GM18951 (cell line): Measurements from ENCODE around the gene ADCK1.
"Not testable (repeated sequence)": the region's sequence is repeated elsewhere in the genome, so short reads cannot be mapped to it uniquely, and the experiment has no call there.

Source experiments
- POLR2A ChIP-seq: IDR thresholded peaks from 4 replicates; pipeline ENCODE4 v1.6.1; 2011; ENCODE audit warnings: mild to moderate bottlenecking; ENCODE audit not compliant: insufficient read length, insufficient read depth; ENCODE audit errors: extremely low read depth
- in situ Hi-C: fragments of 300-500 bp; cut with MboI; formaldehyde crosslinking; loops from one replicate; pipeline ENCODE4 v1.12.0; 2022; ENCODE audit warnings: low sequenced_read_pairs, mixed read lengths, inconsistent platforms; ENCODE audit not compliant: unreplicated experiment

The ADCK1 gene

GRCh38 chr14:77908847-77909246 is 108.9 kb downstream of the ADCK1 start:
- no peak for TF ChIP-seq POLR2A
- in situ Hi-C loops, result no loop called here

DNA sequence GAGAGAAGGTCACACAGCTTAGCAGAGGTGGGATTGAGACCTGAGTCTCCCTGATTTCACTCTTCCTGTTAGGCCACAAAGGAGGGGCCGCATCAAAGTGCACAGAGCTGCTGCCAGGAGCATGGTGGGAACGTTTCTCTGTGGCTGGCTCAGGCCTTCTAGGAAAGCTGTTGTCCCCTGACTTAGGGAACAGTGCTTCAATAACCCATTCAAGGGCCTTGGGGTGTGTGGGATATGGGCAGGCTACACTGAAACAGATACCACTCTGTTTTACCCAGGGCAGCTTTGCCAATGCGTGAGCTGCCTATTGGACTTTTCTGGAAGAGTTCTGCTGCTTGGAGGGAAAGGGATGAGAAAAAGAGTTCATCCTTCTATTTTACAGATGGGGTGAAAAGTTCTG is 110.0 kb downstream of the ADCK1 start:
- no peak for TF ChIP-seq POLR2A
- in situ Hi-C loops, result no loop called here

DNA sequence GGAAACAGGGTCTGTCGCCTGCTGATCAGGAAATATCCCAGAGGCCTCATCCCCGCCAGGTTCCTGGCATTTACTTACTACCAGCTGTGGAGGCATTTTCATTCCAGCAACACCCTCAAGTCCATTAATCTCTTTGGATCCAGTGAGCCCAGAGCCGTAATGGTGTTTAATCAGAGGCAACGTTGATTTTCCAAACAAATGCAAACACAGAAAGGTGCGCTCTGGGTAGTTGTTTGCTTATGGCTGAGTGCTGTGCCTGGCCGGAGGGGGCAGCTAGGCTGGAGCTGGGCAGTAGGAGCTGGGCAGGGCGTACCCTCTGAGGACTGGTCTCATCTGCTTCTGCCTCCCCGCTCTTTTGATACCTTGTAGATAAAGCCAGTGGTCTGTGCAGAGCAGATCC is 110.6 kb downstream of the ADCK1 start:
- in situ Hi-C loops, result no loop called here
- no peak for TF ChIP-seq POLR2A

GRCh38 chr14:77911356-77911755 is 111.4 kb downstream of the ADCK1 start:
- in situ Hi-C loops, result no loop called here
- no peak for TF ChIP-seq POLR2A

GRCh38 chr14:77912754-77913556 is 113.0 kb downstream of the ADCK1 start:
- in situ Hi-C loops, result no loop called here
- TF ChIP-seq POLR2A, result no peak

- no peak for TF ChIP-seq POLR2A
- in situ Hi-C loops, result no loop called here
Observed at GRCh38 chr14:77914073-77914721, 114.3 kb downstream of the ADCK1 start.

DNA sequence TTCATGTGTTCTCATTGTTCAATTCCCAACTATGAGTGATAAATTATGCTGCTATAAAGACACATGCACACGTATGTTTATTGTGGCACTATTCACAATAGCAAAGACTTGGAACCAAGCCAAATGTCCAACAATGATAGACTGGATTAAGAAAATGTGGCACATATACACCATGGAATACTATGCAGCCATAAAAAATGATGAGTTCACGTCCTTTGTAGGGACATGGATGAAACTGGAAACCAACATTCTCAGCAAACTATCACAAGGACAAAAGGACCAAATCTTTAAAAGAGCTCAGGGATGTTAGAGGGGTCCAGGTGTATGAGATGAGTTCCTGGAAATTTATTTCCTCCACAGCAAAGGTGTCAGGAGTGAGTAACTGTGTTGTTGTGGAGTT is 115.5 kb downstream of the ADCK1 start:
- in situ Hi-C loops, result not testable (repeated sequence)

DNA sequence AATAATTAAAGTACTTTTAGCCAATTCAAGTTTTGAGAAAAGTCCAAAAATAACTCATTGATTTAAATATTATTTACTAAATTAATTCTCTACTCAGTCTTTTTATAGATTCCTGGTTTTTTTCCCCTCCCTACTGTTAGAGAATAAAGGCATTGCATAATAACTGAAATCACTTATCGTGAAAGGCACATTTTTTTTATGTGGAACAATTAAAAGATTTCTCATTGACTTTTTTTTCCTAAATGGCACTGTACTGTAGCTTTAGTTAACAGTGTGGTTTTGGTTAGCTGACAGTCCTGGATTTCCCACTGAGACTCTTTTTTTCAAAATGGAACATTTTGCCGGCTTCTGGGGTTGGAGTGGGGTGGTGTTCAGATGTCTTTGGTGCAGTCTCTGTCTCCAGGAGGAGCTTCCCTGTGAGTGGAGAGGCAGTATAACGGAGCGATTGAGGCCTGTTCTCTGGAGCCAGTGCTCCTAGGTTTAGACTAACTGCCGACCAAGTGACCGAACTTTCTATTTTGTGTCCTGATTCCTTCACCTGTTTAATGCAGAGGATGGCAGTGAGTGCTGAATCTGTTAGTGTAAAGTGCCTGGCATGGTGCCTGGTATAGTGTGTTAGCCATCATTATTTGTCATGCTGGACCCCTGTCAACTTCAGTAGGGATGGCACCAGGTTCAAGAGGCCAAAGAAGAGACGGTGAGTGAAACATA is 117.7 kb downstream of the ADCK1 start:
- TF ChIP-seq POLR2A, result no peak
- in situ Hi-C loops, result no loop called here

GRCh38 chr14:77918448-77918847 is 118.5 kb downstream of the ADCK1 start:
- TF ChIP-seq POLR2A, result no peak
- in situ Hi-C loops, result no loop called here

DNA sequence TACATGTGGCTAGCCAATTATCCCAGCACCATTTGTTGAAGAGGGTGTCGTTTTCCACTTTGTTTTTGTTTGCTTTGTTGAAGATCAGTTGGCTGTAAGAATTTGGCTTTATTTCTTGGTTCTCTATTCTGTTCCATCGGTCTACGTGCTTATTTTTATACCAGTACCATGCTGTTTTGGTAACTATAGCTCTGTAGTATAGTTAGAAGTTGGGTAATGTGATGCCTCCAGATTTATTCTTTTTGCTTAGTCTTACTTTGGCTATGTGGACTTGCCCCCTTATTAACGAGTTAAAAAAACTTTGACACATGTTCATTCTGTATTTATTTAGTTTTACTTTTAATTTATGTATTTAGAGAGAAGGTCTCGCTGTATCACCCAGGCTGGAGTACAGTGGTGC is 120.4 kb downstream of the ADCK1 start:
- in situ Hi-C loops, result no loop called here

DNA sequence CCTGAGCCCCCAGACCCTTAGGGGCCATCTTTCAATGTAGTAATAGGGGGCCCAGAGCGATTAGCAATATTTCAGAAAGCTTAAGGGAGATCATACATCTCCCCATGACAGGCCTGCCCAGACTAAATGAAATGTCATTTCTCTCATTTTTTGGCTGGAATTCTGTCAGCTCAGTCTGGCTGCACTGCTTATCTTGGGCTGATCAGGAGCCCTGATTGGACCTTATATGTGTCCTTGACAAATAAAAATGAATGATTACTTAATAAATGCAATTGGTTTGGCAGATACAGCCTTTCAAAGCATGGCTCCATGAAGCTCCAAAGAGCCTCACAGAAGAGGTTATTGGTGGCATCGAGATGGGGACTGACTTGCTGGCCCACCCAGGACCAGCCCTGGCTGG is 121.9 kb downstream of the ADCK1 start:
- no peak for TF ChIP-seq POLR2A
- in situ Hi-C loops, result no loop called here

More for the DNA sequence above, 120.4 kb downstream of the ADCK1 start:
- no peak for TF ChIP-seq POLR2A

DNA sequence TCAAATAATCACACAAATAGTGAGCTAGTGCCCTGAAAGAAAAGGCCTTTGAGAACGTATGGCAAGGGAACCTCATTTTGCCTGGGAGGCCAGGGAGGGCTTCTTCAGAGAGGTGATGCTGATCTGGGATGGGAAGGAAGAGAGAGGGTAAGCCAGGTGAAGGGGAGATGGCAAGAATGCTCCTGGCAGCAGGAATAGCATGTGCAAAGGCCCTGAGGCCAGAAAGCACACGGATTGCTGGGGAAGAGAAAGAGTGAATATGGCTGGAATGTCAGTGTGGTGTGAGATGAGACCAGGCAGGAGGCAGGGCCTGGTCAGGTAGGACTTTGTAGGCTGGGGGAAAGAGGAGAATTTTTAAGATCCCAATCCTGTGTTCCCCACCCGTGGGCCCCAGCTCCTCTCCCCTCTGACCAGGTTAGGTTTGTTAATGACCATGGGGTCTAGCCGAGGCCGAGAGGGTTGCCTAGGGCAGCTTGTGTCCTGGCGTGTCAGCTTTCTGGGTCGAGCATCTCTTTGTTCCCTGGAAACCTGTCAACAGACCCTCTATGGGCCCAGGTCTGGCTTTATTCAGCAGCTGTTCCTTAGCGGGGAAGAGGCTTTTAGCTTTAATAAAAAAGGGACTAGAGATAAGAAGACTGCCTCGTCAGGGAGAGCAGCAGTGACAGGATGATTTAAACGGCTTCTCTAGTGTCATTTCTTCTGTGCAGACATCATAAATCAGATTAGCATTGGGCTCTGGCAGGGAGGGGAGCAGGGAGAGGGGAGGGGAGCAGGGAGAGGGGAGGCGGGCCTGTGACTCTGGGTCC is 123.4 kb downstream of the ADCK1 start:
- no peak for TF ChIP-seq POLR2A
- in situ Hi-C loops, result no loop called here

GRCh38 chr14:77924141-77924948 is 124.4 kb downstream of the ADCK1 start:
- TF ChIP-seq POLR2A, result no peak
- in situ Hi-C loops, result no loop called here

GRCh38 chr14:77926942-77927341 is 127.0 kb downstream of the ADCK1 start:
- in situ Hi-C loops, result no loop called here
- no peak for TF ChIP-seq POLR2A
